H9 (cell line): Measurements from ENCODE around the gene ZNF263. TPM values are rescaled to one million over a fixed set of nuclear protein-coding genes. Genes with fewer than 3 reads are reported as not detected.

Experiments
- DNase-seq: peaks from one replicate; pipeline ENCODE4 v3.0.0-alpha.2; 2017
- H2AFZ ChIP-seq: one replicate; pipeline ENCODE4 v1.6.1; 2013; ENCODE audit warnings: mild to moderate bottlenecking, low read length, control low read depth, moderate library complexity
- H2AK5ac ChIP-seq: 2 replicates; pipeline ENCODE4 v1.6.1; 2013; ENCODE audit warnings: low read length, control low read depth, mixed read lengths; ENCODE audit not compliant: insufficient read length
- H2BK120ac ChIP-seq: one replicate; pipeline ENCODE4 v1.6.1; 2013; ENCODE audit warnings: low read depth, mild to moderate bottlenecking, low read length, control low read depth, inconsistent platforms; ENCODE audit not compliant: poor library complexity, severe bottlenecking
- H2BK12ac ChIP-seq: 2 replicates; pipeline ENCODE4 v1.6.1; 2013; ENCODE audit warnings: low read length, control low read depth, mixed read lengths, low read depth; ENCODE audit not compliant: insufficient read length
- H2BK15ac ChIP-seq: 2 replicates; pipeline ENCODE4 v1.6.1; 2013; ENCODE audit warnings: low read depth, low read length, control low read depth
- H2BK20ac ChIP-seq: one replicate; pipeline ENCODE4 v1.6.1; 2013; ENCODE audit warnings: low read depth, mild to moderate bottlenecking, low read length, control low read depth, inconsistent platforms; ENCODE audit not compliant: poor library complexity, severe bottlenecking
- H2BK5ac ChIP-seq: 2 replicates; pipeline ENCODE4 v1.6.1; 2013; ENCODE audit warnings: low read length, control low read depth, mixed read lengths; ENCODE audit not compliant: insufficient read length
- H3K14ac ChIP-seq: 2 replicates; pipeline ENCODE4 v1.6.1; 2013; ENCODE audit warnings: low read length, control low read depth; ENCODE audit not compliant: insufficient read depth
- H3K18ac ChIP-seq: 2 replicates; pipeline ENCODE4 v1.6.1; 2013; ENCODE audit warnings: low read depth, mild to moderate bottlenecking, mixed read lengths, low read length, control low read depth; ENCODE audit not compliant: insufficient read length
- H3K23ac ChIP-seq: 2 replicates; pipeline ENCODE4 v1.6.1; 2013; ENCODE audit warnings: low read length, control low read depth, mixed read lengths, low read depth; ENCODE audit not compliant: insufficient read length
- H3K23me2 ChIP-seq: 2 replicates; pipeline ENCODE4 v1.6.1; 2013; ENCODE audit warnings: low read depth, mild to moderate bottlenecking, mixed read lengths, low read length, control low read depth; ENCODE audit not compliant: insufficient read length, poor library complexity, severe bottlenecking
- H3K27ac ChIP-seq: 2 replicates; pipeline ENCODE4 v1.5.1; 2013; ENCODE audit warnings: low read length, control low read depth, mixed read lengths, low read depth; ENCODE audit not compliant: insufficient read length
- H3K27me3 ChIP-seq: 2 replicates; pipeline ENCODE4 v1.6.1; 2013; ENCODE audit warnings: low read length, control low read depth, inconsistent platforms; ENCODE audit not compliant: insufficient read depth
- H3K4ac ChIP-seq: 2 replicates; pipeline ENCODE4 v1.6.1; 2013; ENCODE audit warnings: low read depth, mild to moderate bottlenecking, control low read depth, inconsistent platforms, low read length, moderate library complexity
- H3K4me1 ChIP-seq: 2 replicates; pipeline ENCODE4 v1.6.1; 2013; ENCODE audit warnings: low read length, control low read depth, inconsistent platforms; ENCODE audit not compliant: insufficient read depth
- H3K4me2 ChIP-seq: 2 replicates; pipeline ENCODE4 v1.6.1; 2013; ENCODE audit warnings: low read length, control low read depth, mixed read lengths; ENCODE audit not compliant: insufficient read length, insufficient read depth
- H3K56ac ChIP-seq: 2 replicates; pipeline ENCODE4 v1.6.1; 2013; ENCODE audit warnings: low read depth, mild to moderate bottlenecking, mixed read lengths, low read length, control low read depth; ENCODE audit not compliant: insufficient read length
- H3K79me1 ChIP-seq: 2 replicates; pipeline ENCODE4 v1.6.1; 2013; ENCODE audit warnings: low read depth, mild to moderate bottlenecking, moderate library complexity, low read length, control low read depth, inconsistent platforms; ENCODE audit not compliant: insufficient read depth, poor library complexity, severe bottlenecking
- H3K79me2 ChIP-seq: 2 replicates; pipeline ENCODE4 v1.6.1; 2013; ENCODE audit warnings: low read length, control low read depth, inconsistent platforms; ENCODE audit not compliant: insufficient read depth
- H3K9ac ChIP-seq: 2 replicates; pipeline ENCODE4 v1.6.1; 2013; ENCODE audit warnings: low read length, control low read depth, mixed read lengths; ENCODE audit not compliant: insufficient read length; ENCODE audit errors: extremely low read depth
- H3K9me3 ChIP-seq: one replicate; pipeline ENCODE4 v1.6.1; 2013; ENCODE audit warnings: low read depth, low read length, inconsistent platforms; ENCODE audit not compliant: control insufficient read depth
- H3T11ph ChIP-seq: one replicate; pipeline ENCODE4 v1.6.1; 2013; ENCODE audit warnings: mild to moderate bottlenecking, low read length, control low read depth, inconsistent platforms
- H4K20me1 ChIP-seq: one replicate; pipeline ENCODE4 v1.6.1; 2013; ENCODE audit not compliant: control insufficient read depth, insufficient read length, insufficient read depth
- H4K5ac ChIP-seq: 2 replicates; pipeline ENCODE4 v1.6.1; 2013; ENCODE audit warnings: low read depth, mild to moderate bottlenecking, mixed read lengths, low read length, control low read depth; ENCODE audit not compliant: insufficient read length
- H4K8ac ChIP-seq: replicated peaks from 2 replicates; pipeline ENCODE4 v1.6.1; 2013; ENCODE audit warnings: low read length, control low read depth, mixed read lengths, low read depth; ENCODE audit not compliant: insufficient read length
- H4K91ac ChIP-seq: 2 replicates; pipeline ENCODE4 v1.6.1; 2013; ENCODE audit warnings: low read depth, mild to moderate bottlenecking, moderate library complexity, mixed read lengths, low read length, control low read depth; ENCODE audit not compliant: insufficient read length
- H3K27ac Mint-ChIP-seq, 3 experiments: 2 replicates in 2 of 3; 3 replicates in 1 of 3; pipeline ENCODE4 v1.8.0; 2020 to 2021; ENCODE audit warnings: mixed read lengths in 3 of 3, mild to moderate bottlenecking in 1 of 3, moderate library complexity in 1 of 3
- H3K27me3 Mint-ChIP-seq: 2 replicates; pipeline ENCODE4 v1.8.0; 2021; ENCODE audit warnings: low read depth, mild to moderate bottlenecking, moderate library complexity, mixed read lengths
- H3K36me3 Mint-ChIP-seq, 3 experiments: 2 replicates in 2 of 3; 3 replicates in 1 of 3; pipeline ENCODE4 v1.8.0; 2020 to 2021; ENCODE audit warnings: low read depth in 3 of 3, mixed read lengths in 3 of 3; ENCODE audit not compliant: insufficient read depth in 1 of 3
- H3K4me1 Mint-ChIP-seq, 2 experiments: 2 replicates each; pipeline ENCODE4 v1.8.0; 2020; ENCODE audit warnings: mixed read lengths in 2 of 2
- H3K4me3 Mint-ChIP-seq, 2 experiments: 2 replicates in 1 of 2; 3 replicates in 1 of 2; pipeline ENCODE4 v1.8.0; 2020 to 2021; ENCODE audit warnings: mild to moderate bottlenecking in 2 of 2, mixed read lengths in 2 of 2, moderate library complexity in 1 of 2
- H3K9me3 Mint-ChIP-seq, 2 experiments: 2 replicates in 1 of 2; 3 replicates in 1 of 2; pipeline ENCODE4 v1.8.0; 2020; ENCODE audit warnings: mild to moderate bottlenecking in 2 of 2, mixed read lengths in 2 of 2, moderate library complexity in 1 of 2
- CTCF ChIP-seq: fragments of 200-600 bp; sonication (generic); conservative IDR thresholded peaks from 3 replicates; pipeline ENCODE4 v1.8.0; 2021; ENCODE audit warnings: antibody characterized with exemption, mild to moderate bottlenecking
- WGBS: extraction: QIAGEN DNeasy Blood & Tissue Kit; methylation state at CpG from one replicate; pipeline ENCODE4 v1.1.7; 2013; ENCODE audit warnings: missing lambda C conversion rate, low lambda C conversion rate, mixed read lengths; ENCODE audit not compliant: insufficient read length; ENCODE audit errors: extremely low coverage; 5-methylcytosine and 5-hydroxymethylcytosine counted together
- total RNA-seq: library from RNA; stranded (reverse); gene quantifications from 2 replicates; pipeline ENCODE4 v1.2.1, GENCODE V29; 2021

ZNF263 gene
- total RNA-seq, 1 experiment from 2014 or later, result 35.7 TPM

- H2BK20ac ChIP-seq, result no peak overlapping the region
- H3K4me2 ChIP-seq, result no peak overlapping the region
- no peak overlapping the region for H3K23ac ChIP-seq
- no peak overlapping the region for H4K91ac ChIP-seq
- H2AK5ac ChIP-seq, result no peak overlapping the region
- H3K4ac ChIP-seq, result no peak overlapping the region
- no peak overlapping the region for H3T11ph ChIP-seq
- no peaks in the 10 kb centered on the region for H3K79me1 ChIP-seq
- peaks cover 7% of the 10 kb centered on the region for H3K9me3 ChIP-seq
- no CpG with 5 or more reads among the region's 35 CpGs for WGBS
- no peak overlapping the region for H4K8ac ChIP-seq
- H3K27me3 ChIP-seq, result no peaks in the 10 kb centered on the region
- H3K36me3 Mint-ChIP-seq, result peaks cover 0 to 7% (median 0%) of the 10 kb centered on the region in 3 experiments; a peak in 2 of 7 replicates
- no peak overlapping the region for H2BK15ac ChIP-seq
- no peak overlapping the region for H2BK12ac ChIP-seq
- no peaks in the 10 kb centered on the region for H3K4me1 Mint-ChIP-seq
- H3K27ac ChIP-seq, result no peak overlapping the region
- no peak overlapping the region for H2BK120ac ChIP-seq
- DNase-seq, result no peak
- H4K20me1 ChIP-seq, result no peaks in the 10 kb centered on the region
- no peaks in the 10 kb centered on the region for H3K4me1 ChIP-seq
- no peaks in the 10 kb centered on the region for H3K23me2 ChIP-seq
- no peak overlapping the region for H2BK5ac ChIP-seq
- H3K79me2 ChIP-seq, result no peaks in the 10 kb centered on the region
- H3K4me3 Mint-ChIP-seq, result no peak overlapping the region
- no peak overlapping the region for H3K56ac ChIP-seq
- H3K9ac ChIP-seq, result no peak overlapping the region
- peaks cover 25% of the 10 kb centered on the region for H3K27me3 Mint-ChIP-seq
- TF ChIP-seq CTCF, result no peak
- H2AFZ ChIP-seq, result no peak overlapping the region
- no peak overlapping the region for H3K14ac ChIP-seq
- H3K27ac Mint-ChIP-seq, result no peak overlapping the region
- peaks cover 53 to 64% of the 10 kb centered on the region in 2 experiments for H3K9me3 Mint-ChIP-seq
- no peak overlapping the region for H3K18ac ChIP-seq
- H4K5ac ChIP-seq, result no peak overlapping the region
Measured at GRCh38 chr16:3254309-3254708, 29.0 kb upstream of the ZNF263 start.
